GM21390 (cell line): ENCODE data around the gene PLEKHG4B.
"Not testable (repeated sequence)": the region's sequence is repeated elsewhere in the genome, so short reads cannot be mapped to it uniquely, and the experiment has no call there.

ENCODE experiments used
- ATAC-seq: cut with Tn5 transposase; IDR thresholded peaks from one replicate; pipeline ENCODE4 v1.9.1; 2021; ENCODE audit not compliant: unreplicated experiment

PLEKHG4B gene

GRCh38 chr5:154826-155225 lies 62.9 kb downstream of the PLEKHG4B start:
- ATAC-seq = no peak

- ATAC-seq = no peak
These were observed 63.9 kb downstream of the PLEKHG4B start for GRCh38 chr5:155651-156410.

GRCh38 chr5:156411-157072 lies 64.6 kb downstream of the PLEKHG4B start:
- ATAC-seq = no peak

GRCh38 chr5:157126-157715 lies 65.3 kb downstream of the PLEKHG4B start:
- no peak for ATAC-seq

DNA sequence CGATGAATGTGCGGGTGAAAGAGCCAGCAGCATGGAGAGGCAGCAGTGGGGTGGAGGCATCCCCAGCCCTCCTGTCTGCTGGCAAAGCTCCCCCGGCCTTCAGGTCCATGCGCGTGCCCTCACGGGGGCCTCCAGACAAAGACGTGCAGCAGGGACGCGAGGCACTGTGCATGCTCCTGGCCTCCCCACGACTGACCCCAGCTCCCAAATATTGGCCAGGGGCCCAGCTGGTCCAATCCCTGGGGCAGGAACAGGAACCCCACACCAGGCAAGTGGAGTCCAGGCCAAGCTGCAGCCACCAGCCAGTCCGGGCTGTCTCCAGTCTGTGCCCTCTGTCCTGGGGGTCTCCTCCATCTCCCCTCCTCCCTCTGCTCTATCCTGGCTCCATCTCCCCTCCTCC lies 65.8 kb downstream of the PLEKHG4B start:
- ATAC-seq = no peak

GRCh38 chr5:158807-159447 lies 67.0 kb downstream of the PLEKHG4B start:
- no peak for ATAC-seq

DNA sequence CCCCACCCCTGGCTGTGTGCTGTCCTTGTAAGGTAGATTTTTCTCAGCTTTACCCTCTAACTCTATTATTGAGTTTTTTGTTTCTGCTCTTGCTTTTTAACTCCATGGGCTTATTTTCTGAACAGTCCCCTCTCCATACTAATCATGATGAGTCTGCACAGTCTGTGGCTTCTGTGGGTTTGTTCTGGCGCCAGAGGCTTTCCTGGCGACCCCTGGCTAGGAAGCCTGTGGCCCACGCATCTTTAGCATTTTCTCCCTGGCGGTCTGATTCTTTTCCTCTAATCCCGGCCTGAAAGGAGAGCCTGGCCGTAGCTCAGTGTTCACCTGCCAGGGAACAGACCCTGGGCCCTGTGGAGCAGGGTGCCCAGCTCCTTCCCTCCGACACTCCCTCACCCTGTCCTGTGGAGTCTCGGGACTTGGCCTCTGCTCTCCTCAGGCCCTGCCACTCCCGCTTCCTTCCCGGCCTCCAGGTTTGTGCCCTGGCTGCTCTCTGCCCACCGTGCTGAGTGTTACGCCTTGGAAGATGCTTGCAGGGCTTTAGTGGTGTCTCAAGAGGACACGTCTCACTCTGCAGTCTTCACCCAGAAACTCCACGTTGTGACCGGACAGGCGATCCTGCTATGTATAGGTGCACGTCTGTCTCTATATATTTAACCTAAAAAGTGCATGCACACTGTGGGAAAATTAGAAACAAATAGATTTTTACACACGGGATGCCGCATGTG lies 67.6 kb downstream of the PLEKHG4B start:
- ATAC-seq = no peak

- no peak for ATAC-seq
These were observed 68.2 kb downstream of the PLEKHG4B start for GRCh38 chr5:160173-160510.

GRCh38 chr5:160921-161802 lies 69.2 kb downstream of the PLEKHG4B start:
- no peak for ATAC-seq

DNA sequence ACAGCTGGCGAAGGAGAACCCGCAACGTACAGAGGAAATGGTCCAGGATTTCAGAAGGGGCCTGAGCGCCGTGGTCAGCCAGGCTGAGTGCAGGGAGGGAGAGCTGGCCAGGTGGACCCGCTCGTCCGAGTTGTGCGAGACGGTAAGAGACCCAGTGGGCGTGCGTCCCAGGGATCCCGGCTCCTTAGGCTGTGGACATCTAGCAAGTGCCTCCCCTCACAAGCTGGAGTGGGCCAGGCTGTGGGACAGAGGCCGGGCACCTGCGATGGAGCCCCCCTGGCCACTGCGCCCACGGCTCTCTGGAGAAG lies 69.8 kb downstream of the PLEKHG4B start:
- no peak for ATAC-seq

DNA sequence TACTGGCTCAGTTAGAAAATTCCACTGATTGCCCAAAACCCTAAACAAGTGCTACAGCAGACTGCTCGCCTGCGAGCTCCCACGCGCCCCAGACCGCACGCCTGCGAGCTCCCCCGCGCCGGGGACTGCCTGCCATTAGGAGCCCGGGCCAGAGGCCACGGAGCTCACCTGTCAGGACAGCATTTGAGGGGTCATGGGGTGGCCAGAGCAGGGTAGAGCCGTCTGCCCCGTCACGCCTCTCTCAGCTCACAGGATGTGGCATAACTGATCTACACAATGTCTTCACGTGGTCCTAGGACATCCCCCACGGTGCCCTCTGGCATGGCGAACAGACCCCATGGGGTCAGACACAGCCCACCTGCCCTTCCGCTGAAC lies 70.2 kb downstream of the PLEKHG4B start:
- no peak for ATAC-seq

DNA sequence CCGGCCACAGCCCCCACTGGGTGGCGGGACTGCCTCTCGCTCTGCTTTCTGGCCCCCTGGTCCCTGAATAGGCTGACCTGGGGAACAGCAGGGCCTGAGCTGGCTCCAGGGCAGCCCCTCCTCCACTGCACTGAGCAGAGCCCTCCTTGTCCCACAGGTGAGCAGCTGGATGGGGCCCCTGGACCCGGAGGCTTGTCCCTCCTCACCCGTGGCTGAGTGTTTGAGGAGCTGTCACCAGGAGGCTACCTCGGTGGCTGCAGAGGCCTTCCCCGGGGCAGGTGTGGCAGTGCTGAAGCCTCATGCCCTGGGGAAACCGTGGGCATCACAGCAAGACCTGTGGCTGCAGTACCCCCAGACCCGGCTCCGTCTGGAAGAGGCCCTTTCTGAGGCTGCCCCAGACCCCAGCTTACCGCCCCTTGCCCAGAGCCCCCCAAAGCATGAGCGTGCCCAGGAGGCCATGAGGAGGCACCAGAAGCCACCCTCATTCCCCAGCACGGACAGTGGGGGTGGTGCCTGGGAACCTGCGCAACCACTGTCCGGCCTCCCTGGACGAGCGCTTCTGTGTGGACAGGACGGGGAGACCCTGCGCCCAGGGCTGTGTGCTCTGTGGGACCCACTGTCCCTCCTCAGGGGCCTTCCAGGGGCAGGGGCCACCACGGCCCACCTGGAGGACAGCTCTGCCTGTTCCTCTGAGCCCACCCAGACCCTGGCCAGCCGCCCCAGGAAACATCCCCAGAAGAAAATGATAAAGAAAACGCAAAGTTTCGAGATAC lies 70.8 kb downstream of the PLEKHG4B start:
- no peak for ATAC-seq

DNA sequence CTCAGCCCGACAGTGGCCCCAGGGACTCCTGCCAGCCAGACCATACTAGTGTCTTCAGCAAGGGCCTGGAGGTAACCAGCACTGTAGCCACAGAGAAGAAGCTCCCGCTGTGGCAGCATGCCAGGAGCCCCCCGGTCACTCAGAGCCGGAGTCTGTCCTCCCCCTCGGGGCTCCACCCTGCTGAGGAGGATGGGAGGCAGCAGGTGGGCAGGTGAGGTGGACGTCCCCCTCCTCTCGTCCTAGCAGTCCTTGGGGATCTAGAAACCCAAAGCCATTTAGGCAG lies 71.3 kb downstream of the PLEKHG4B start:
- no peak for ATAC-seq

DNA sequence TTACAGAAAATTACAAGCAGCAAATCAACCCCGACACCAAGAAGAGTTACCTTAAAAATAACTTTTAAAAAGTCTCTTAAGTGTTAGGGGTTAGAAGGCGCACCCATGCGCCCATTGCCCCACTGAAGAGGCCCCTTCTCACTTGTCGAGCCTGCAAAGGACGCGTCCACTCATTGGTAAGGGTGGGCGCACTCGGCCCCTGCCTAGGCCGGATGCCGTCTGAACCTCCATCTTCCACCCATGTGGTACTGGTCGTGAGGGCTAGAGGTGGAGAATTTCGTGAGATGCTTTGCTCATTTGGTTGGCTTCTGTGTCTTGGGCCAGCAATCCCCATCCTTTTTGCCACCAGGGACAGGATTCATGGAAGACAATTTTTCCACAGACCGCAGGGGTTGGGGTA lies 71.9 kb downstream of the PLEKHG4B start:
- ATAC-seq = no peak

DNA sequence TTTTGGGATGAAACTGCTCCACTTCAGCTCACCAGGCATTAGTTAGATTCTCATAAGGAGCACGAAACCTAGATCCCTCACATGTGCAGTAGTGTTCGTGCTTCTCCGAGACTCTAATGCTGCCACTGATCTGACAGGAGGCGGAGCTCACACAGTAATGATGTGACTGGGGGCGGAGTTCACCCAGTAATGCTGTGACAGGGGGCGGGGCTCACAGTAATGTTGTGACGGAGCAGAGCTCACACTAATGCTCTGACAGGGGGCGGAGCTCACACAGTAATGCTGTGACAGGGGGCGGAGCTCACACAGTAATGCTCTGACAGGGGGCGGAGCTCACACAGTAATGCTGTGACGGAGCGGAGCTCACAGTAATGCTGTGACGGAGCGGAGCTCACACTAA lies 72.3 kb downstream of the PLEKHG4B start:
- ATAC-seq = no peak

DNA sequence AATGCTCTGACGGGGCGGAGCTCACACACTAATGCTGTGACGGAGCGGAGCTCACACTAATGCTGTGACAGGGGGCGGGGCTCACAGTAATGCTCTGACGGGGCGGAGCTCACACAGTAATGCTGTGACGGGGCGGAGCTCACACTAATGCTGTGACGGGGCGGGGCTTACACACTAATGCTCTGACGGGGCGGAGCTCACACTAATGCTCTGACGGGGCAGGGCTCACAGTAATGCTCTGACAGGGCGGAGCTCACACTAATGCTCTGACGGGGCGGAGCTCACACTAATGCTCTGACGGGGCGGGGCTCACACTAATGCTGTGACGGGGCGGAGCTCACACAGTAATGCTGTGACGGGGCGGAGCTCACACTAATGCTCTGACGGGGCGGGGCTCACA lies 72.8 kb downstream of the PLEKHG4B start:
- not testable (repeated sequence) for ATAC-seq

DNA sequence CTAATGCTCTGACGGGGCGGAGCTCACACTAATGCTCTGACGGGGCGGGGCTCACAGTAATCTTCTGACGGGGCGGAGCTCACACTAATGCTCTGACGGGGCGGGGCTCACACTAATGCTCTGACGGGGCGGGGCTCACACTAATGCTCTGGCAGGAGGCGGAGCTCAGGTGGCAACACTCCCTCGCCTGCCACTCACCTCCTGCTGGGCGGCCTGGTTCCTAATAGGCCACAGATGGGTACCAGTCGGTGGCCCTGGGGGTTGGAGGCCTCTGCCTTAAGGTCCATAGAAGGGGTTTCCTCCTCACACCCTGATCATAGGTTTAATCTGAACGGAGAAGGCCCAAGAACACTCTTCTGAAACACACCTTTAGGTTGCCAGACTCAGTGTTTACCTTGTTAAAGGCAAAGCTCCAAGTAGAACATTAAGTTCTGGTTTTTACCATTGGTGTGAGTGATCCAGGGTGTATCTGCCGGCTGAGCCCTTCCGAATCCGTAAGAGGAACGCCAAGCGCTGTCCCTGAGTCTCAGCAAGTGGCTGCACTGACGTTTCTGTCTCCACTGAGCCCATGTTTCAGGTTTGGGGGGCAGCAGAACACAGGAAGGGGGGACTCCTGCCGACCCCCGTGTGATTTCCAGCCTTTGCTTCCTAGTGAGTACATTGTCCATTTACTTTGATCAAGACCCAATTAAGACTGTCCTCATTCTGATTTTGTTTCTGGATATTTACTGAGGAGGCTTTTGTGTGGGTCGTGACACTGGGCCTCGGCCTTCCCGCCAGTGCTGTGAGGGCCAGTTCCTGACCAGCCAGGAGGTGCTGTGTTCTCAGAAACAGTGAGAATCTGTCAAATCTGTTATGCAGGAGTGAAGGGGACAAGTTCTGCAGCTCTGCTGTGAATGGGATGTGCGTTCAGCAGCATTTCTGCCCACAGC lies 74.7 kb downstream of the PLEKHG4B start:
- no peak for ATAC-seq

DNA sequence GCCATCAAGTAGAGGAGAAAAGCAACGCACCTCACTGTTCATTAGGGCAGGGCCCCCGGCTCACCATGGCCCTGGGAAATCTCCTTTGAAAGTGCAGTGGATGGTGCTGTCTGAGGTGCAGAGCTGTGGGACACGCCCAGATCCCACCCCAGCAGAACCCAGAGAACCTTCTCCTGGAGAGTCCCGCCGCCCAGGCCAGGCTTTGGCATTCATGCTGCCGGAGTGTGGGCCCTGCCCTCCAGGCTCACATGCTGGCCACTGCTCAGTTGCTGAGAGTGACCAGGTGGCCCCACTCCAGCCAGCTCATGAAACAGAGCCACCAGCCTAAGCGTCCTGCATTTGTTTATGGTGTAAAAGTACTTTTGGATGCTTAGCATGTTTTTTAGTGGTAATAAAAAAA lies 75.5 kb downstream of the PLEKHG4B start:
- ATAC-seq = no peak
